Stimulated activated CD8-positive, alpha-beta memory T cell treated with anti-CD3 and anti-CD28 coated beads, Interleukin-7, amount 100 ng/mL, for 24 hours (primary cell): ENCODE data around the gene EHBP1.
"Not testable (repeated sequence)": the region's sequence is repeated elsewhere in the genome, so short reads cannot be mapped to it uniquely, and the experiment has no call there.

Experiments used
- DNase-seq: peaks from one replicate; pipeline ENCODE4 v3.0.0-alpha.2; 2020; ENCODE audit warnings: low read depth

The EHBP1 gene

GRCh38 chr2:62705859-62706720 lies 577 bp downstream of the EHBP1 start:
- no peak for DNase-seq

- DNase-seq = no peak
Observed at GRCh38 chr2:62706721-62707521, 1.4 kb downstream of the EHBP1 start.

- DNase-seq = no peak
Observed at GRCh38 chr2:62708751-62709150, 3.2 kb downstream of the EHBP1 start.

- no peak for DNase-seq
Observed at GRCh38 chr2:62711832-62712494, 6.5 kb downstream of the EHBP1 start.

- not testable (repeated sequence) for DNase-seq
Observed at GRCh38 chr2:62713196-62713595, 7.7 kb downstream of the EHBP1 start.

- no peak for DNase-seq
Observed at GRCh38 chr2:62713837-62714236, 8.3 kb downstream of the EHBP1 start.

GRCh38 chr2:62716768-62717167 lies 11.3 kb downstream of the EHBP1 start:
- DNase-seq = no peak

- DNase-seq = no peak
Observed at GRCh38 chr2:62717503-62718081, 12.1 kb downstream of the EHBP1 start.

- DNase-seq = no peak
Observed at GRCh38 chr2:62718225-62718822, 12.8 kb downstream of the EHBP1 start.

GRCh38 chr2:62719757-62720156 lies 14.2 kb downstream of the EHBP1 start:
- no peak for DNase-seq

GRCh38 chr2:62722679-62723078 lies 17.2 kb downstream of the EHBP1 start:
- DNase-seq = no peak

- no peak for DNase-seq
Observed at GRCh38 chr2:62723253-62723652, 17.7 kb downstream of the EHBP1 start.

- DNase-seq = no peak
Observed at GRCh38 chr2:62724106-62724505, 18.6 kb downstream of the EHBP1 start.

- no peak for DNase-seq
Observed at GRCh38 chr2:62724886-62725711, 19.6 kb downstream of the EHBP1 start.

GRCh38 chr2:62725712-62726055 lies 20.2 kb downstream of the EHBP1 start:
- no peak for DNase-seq

- no peak for DNase-seq
Observed at GRCh38 chr2:62727259-62727867, 21.9 kb downstream of the EHBP1 start.

GRCh38 chr2:62727876-62728566 lies 22.5 kb downstream of the EHBP1 start:
- DNase-seq = no peak

GRCh38 chr2:62731275-62731674 lies 25.8 kb downstream of the EHBP1 start:
- DNase-seq = no peak

- no peak for DNase-seq
Observed at GRCh38 chr2:62732262-62732777, 26.8 kb downstream of the EHBP1 start.

GRCh38 chr2:62733546-62733945 lies 28.0 kb downstream of the EHBP1 start:
- no peak for DNase-seq
